ENCODE measurements around the gene RRBP1.

DNA sequence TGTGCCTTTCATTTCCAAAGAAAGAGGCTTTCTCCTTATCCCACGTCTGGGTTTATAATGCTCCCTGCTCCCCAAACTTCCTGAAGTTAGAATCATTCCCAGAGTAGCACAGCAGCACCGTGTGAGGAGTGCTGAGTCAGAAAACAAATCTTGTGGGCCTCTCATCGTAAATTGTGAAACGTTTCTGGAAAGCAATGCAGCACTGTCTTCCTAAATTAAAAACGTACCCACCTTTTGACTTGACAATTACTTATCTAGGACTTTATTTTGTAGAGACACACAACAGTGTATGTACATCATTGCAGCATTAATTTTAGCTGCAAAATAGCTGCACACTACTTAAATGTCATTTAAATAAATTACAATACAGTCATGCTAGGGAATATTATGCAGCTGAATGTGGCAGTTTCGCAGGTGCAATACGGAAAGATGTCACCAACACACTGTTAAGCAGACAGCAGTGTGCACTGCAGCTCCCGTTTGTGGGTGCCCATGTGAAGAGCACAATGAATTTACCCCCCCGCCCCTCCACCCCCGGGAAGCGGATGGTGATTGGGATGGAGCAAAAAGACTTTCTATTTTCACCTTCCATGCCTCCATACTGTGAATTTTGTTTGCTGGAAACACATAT, 30.8 kb downstream of the RRBP1 start:
- TF ChIP-seq, protein P1, sequence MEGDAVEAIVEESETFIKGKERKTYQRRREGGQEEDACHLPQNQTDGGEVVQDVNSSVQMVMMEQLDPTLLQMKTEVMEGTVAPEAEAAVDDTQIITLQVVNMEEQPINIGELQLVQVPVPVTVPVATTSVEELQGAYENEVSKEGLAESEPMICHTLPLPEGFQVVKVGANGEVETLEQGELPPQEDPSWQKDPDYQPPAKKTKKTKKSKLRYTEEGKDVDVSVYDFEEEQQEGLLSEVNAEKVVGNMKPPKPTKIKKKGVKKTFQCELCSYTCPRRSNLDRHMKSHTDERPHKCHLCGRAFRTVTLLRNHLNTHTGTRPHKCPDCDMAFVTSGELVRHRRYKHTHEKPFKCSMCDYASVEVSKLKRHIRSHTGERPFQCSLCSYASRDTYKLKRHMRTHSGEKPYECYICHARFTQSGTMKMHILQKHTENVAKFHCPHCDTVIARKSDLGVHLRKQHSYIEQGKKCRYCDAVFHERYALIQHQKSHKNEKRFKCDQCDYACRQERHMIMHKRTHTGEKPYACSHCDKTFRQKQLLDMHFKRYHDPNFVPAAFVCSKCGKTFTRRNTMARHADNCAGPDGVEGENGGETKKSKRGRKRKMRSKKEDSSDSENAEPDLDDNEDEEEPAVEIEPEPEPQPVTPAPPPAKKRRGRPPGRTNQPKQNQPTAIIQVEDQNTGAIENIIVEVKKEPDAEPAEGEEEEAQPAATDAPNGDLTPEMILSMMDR (IDR thresholded peaks at IDR 0.05): no peak
- no peak for TF ChIP-seq POLR2A (IDR thresholded peaks at IDR 0.05)
